Stimulated activated naive CD8-positive, alpha-beta T cell treated with anti-CD3 and anti-CD28 coated beads, Interleukin-15, Interleukin-2, amounts not matched to agents 100 U/mL and 50 U/mL, for 24 hours (primary cell): ENCODE results near the gene DCAF8.

Source experiments
- ATAC-seq: fragments of 150-1000 bp; cut with Tn5 transposase; one replicate; pipeline ENCODE4 v1.10.0; 2021
- DNase-seq: peaks from one replicate; pipeline ENCODE4 v3.0.0; 2021

The DCAF8 gene

DNA sequence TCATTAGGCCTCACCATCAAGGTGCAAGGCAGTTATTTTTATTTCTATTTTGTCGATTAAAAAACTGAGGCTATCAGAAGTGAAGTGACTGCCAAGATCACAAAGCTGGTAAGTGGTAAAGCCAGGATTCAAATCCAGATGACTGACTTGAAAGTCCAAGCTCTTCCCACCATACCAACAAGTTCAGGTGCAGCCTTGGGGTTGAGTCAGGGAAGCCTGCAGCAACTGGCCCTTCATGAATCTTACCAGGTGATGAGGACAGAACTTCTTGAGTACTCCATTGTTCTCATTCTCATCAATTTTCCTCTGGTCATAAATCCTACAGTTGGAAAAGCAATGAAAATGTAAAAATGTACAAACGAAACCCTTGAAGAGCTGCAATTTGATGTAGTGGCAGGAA lies 37.0 kb downstream of the DCAF8 start:
- ATAC-seq = no peak

GRCh38 chr1:160224606-160225005 lies 37.7 kb downstream of the DCAF8 start:
- ATAC-seq = no peak
- DNase-seq = no peak

More for the DNA sequence above, 37.0 kb downstream of the DCAF8 start:
- no peak for DNase-seq

GRCh38 chr1:160222546-160222945 lies 39.8 kb downstream of the DCAF8 start:
- ATAC-seq (no peak), DNase-seq (no peak)

DNA sequence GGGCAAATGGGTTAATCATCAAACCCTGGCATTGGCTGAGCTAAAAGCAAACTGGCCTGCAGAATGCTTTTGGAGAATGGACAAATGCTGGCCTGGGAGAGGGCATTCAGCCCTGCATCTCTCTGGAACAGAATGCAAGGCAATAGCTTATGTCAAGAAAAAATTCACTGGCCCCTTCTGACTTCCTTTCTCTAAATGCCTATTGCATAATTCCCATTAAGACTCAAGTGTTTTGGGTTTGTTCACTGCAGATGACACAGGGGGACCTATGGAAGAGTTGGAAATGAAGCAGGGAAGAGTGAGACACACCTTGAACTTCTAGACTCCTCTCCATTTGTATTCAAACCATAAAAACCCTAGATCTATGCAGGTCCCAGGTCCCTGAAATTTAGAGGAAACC lies 41.3 kb downstream of the DCAF8 start:
- no peak for ATAC-seq
- no peak for DNase-seq

DNA sequence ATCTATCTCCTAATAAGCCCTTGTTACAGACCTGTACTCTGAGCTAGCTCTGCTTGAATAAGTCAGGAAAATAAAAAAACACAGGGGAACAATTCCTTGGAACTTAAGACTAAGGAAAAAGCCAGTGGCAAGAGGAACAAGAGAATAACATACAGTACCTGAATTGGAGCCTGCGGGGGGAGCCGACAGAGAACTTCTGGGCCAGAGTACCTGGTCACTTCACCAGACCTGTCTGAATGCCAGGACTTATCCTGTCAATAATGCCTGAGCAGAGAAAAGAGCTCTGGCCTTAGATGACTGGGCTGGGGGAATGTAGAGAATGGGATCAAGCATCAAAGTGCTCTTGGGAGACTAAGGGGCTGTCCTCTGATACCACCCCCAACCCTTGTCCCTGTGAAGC lies 42.0 kb downstream of the DCAF8 start:
- DNase-seq = no peak
- no peak for ATAC-seq

DNA sequence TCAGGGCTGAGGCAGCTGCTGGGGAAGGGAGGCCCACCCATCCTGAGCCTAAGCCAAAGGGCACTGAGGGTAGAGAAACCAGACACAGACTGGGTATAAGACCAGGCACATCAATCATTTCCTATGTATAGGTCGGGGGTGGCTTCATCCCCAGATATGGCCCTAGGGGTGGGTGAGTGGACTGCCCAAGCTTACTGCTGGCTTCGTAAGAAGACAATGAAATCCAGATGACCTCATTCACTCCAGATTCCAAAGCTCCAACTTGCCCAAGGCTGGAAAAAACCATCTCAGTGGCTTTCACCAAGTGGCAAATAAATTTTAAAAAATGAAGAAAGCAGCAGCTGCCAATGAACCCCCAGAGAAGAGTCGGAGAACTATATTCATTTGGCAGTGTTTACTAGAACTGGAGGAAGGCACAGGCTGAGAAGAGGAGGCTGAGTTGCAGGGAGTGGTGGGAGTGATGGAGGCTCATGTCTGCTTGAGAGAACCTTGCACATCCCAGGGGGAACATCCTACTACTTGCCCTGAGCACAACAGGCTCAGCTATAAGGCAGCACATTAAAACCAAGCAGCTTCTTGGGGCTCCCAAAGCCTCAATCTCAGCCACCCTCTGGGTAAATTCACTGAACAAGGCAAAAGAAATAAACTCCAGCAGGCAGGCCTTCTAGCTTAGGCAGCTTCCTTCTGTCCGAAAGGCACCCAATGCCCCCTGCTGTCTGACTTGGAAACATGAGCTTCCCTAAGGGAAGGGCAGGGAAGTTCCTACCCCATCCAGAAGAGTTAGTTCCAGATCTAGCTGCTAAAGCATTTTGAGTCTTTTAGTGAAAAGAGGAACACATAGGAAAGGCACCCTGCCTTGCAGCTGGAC lies 43.1 kb downstream of the DCAF8 start:
- ATAC-seq = peak; percentile 25
- DNase-seq = no peak

DNA sequence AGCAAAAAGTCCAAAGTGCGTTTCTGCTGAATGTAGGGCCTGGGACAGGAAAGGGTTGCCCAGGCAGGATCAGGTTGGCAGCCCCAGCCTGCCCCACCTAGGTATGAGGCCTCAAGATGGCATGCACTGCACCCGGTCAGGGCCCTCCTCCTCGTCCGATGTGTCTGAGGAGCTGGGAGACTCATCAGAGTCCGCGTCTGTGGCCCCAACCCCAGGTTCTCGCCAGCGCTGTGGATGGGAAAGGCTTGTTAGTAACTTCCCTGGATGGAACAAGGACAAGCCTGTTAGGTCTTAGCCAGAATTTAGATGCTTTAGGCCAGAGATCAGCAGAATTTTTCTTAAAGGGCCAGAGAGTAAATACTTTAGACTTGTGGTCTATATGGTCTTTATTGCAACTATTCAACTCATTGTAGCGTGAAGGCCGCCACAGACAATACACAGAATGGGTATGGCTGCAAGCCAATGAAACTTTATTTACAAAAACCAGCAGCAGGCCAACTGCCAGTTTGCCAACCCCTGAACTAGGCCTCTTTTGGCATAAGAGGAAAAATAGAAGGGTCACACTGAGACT lies 44.8 kb downstream of the DCAF8 start:
- ATAC-seq (no peak), DNase-seq (no peak)

DNA sequence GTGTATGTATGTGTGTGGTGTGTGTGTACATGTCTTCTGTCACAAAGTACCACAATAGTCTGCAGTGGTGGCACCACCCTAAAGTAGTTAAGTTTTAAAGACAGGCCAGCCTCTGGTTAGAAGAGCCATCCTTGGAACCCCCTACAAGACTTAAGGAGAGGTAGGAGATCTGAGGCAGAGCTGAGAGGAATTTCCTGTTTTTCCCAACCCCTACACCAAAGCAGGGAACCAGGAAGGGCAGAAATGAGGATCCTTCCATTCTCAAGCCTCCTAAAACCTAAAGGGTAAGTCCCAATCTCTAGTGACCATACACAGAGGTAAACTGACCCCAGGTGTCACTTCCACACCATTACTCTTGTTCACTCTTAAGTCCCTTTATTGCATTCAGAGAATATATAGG lies 46.0 kb downstream of the DCAF8 start:
- DNase-seq (no peak), ATAC-seq (no peak)

DNA sequence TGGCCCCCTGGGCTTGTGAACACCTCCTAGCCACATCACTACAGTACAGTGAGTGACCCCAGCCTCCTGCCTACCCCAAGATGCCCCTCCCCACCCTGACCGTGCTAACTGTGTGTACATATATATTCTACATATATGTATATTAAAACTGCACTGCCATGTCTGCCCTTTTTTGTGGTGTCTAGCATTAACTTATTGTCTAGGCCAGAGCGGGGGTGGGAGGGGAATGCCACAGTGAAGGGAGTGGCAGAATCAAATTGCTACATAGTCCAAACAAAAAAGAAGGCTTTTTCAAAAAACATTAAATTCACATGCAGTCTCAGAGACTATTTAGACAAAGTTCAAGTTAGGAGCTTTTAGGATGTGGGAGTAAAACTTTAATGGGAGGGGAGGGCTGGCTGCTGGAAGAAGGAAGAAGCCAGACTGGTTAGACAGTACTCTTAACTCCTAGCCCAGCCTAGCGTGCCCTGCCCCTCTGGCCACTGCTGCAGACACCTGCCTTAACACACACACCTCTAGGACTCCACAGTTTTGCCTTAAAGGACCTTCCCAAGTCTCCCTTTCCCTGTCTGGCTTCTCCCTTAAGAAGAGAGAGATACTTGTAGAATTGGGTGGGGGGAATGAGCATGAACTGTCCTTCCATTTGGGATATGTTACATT lies 47.7 kb downstream of the DCAF8 start:
- DNase-seq (no peak), ATAC-seq (no peak)

GRCh38 chr1:160211046-160211790 lies 51.1 kb downstream of the DCAF8 start:
- DNase-seq = no peak
- ATAC-seq = no peak

DNA sequence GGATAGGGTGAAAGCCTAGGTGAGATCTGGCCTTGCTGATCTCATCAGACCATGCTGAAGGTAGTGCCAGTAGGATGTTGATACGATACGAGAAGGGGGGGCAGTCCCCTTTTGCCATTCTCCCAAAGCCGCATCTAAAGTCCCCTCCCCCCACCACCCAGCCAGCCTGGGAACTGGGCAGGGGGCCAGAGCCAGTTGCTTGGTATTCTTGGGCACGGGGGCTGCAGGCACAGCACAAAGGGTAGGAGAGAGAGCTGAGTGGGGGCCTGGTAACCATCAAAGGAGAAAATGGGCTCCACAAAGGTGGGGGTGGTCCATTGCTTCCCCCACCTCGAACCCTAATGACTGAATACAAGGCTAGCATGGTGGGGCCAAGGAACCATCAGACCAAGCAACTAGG lies 51.8 kb downstream of the DCAF8 start:
- DNase-seq = no peak
- ATAC-seq = no peak

DNA sequence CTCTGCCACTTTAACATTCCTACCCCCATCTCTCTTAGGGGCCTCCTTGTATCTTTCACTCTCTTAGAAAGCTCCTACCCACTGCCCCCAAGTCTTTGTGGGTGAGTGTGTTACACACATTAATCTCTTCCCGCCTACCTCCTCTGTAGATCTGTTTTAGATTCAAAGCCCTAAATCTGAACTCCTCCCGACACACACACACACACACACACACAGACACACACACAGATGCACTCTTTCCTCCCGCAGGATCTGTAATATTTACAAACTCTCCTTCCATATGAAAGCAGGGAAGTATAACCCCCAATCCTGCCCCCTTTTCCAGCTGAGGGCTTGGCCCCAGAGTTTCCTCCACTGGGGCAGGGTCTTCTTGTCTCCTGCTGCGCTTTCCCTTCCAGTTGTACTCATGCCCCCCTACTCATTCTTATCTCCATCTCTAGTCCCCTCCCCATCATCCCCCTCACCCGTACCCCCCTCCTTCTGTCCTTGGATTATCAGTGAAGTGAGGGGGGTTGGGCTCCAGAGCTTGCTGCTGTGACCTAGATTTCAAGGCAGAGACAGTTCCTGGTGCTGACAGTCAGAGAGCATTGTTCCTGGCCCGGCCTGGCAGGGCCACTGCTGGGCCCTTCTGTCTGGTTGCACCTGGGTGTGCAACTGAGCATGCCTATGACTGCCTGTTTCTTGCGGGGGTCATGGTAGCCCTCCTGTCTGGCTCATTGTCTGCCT lies 52.9 kb downstream of the DCAF8 start:
- DNase-seq (no peak), ATAC-seq (no peak)

GRCh38 chr1:160208557-160209320 lies 53.6 kb downstream of the DCAF8 start:
- DNase-seq (no peak), ATAC-seq (no peak)

GRCh38 chr1:160207771-160208556 lies 54.4 kb downstream of the DCAF8 start:
- DNase-seq (no peak), ATAC-seq (no peak)

DNA sequence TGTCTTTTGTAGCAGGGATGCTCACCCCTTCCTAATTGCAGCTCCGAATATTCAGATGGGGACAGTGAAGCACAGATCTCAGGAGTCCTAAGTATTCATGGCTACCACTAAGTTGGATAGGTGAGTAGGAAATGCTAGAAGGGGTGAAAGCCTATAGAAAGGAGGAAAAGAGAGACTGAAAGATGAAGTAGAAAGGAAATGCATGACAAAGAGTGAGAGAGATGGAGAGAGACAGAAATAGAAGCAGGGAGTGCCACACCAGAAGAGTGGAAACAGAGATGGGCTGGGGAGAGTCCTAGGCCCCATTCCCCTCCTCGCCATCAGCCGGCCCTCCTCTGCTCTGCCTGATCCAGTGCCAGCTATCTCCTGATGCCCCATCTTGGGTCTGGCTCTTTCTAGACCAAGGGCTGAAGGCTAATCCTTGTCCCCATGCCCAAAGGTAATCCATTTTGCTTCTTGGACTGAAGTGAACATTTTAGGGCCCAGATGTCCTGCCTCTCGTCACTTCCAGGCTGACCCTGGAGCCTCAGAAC lies 55.2 kb downstream of the DCAF8 start:
- no peak for DNase-seq
- ATAC-seq = no peak

DNA sequence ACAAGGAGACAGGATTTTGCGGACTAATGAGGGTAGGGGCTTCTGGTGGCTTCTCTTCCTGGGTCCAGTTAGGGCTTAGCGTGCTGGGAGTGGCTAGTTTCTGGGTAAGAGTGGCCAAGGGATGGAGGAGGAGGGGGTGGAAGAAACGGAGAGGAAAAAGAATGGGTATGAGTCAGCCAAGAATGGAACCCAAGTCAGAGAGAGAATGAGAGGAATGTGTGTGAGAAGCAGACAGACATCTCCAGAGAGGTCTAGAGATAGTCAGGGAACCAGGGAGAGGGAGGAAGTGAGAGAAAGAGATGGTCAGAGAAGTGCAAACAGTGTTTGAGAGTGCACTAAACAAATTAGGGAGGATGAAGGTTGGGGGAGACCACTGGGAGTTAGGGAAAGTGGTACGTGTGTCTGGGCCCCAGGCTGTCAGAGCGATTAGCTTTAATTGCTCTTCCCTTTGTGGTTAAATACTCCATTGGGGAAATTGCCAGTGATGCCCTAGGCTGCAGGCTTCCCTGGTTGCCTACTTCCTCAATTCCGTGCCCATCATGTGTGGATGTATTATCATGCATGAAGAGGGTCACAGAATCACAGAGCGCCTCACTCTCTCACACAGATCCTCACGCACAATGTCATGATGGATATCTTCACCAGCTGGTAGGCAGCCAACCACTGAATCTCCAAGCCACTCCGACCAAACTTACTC lies 55.8 kb downstream of the DCAF8 start:
- no peak for ATAC-seq

DNA sequence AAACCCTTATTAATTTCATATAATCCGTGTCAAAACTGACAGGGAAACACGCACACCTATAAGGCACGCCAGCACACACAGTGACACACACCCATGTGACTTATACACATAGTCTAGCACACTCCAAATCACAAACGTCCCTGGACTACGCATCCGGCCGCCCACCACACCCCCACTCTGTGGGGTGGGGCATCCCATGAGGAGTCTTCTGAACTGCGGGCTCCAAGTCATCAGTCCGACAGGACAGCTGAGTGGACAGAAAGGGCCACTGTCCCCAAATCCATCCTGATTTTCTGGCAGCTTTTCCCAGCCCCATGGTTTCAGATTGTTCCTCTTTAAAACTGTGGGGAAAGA lies 56.3 kb downstream of the DCAF8 start:
- peak; percentile 51 for DNase-seq
- ATAC-seq = peak; percentile 81

More for the DNA sequence above, 55.8 kb downstream of the DCAF8 start:
- DNase-seq = no peak

GRCh38 chr1:160205242-160206035 lies 56.9 kb downstream of the DCAF8 start, which contains the start of gene PEA15:
Gene PEA15 (plus strand): TSS chr1:160205384. CDS start chr1:160211545, 6,161 bp downstream.
- DNase-seq (peak; percentile 83), ATAC-seq (peak; percentile 63)
